ENCODE measurements around the gene STK33. TPM values are rescaled to one million over a fixed set of nuclear protein-coding genes. Genes with fewer than 3 reads are reported as not detected.

Gene STK33
- total RNA-seq, 4 donors from 2014 or later: 0.76 TPM; not detected in 3

DNA sequence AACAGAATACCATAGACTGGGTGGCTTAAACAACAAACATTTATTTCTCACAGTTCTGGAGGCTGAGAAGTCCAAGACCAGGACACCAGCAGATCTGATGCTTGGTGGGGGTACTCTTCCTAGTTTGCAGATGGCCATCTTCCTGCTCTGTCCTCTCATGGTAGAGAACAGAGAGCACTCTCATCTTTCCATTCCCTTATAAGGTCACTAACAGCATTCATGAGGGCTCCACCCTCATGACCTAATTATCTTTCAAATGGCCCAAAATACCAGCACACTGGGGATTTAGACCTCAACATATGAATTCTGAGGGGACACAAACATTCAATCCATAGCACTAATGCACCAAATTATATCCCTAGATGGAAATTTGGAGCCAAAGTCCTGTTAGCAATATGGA is 6.1 kb downstream of the STK33 start:
- no peak for DNase-seq (ENCODE audit: low spot score in 2 of 2)
- Histone ChIP-seq H3K27ac (no peak overlapping the region), H3K9me3 (no peaks in the 10 kb centered on the region), H3K4me3 (no peak overlapping the region), H3K27me3 (peaks cover 18% of the 10 kb centered on the region), H3K36me3 (no peaks in the 10 kb centered on the region), H3K4me1 (no peaks in the 10 kb centered on the region)
- TF ChIP-seq, protein P1, sequence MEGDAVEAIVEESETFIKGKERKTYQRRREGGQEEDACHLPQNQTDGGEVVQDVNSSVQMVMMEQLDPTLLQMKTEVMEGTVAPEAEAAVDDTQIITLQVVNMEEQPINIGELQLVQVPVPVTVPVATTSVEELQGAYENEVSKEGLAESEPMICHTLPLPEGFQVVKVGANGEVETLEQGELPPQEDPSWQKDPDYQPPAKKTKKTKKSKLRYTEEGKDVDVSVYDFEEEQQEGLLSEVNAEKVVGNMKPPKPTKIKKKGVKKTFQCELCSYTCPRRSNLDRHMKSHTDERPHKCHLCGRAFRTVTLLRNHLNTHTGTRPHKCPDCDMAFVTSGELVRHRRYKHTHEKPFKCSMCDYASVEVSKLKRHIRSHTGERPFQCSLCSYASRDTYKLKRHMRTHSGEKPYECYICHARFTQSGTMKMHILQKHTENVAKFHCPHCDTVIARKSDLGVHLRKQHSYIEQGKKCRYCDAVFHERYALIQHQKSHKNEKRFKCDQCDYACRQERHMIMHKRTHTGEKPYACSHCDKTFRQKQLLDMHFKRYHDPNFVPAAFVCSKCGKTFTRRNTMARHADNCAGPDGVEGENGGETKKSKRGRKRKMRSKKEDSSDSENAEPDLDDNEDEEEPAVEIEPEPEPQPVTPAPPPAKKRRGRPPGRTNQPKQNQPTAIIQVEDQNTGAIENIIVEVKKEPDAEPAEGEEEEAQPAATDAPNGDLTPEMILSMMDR (IDR thresholded peaks at IDR 0.05): no peak

DNA sequence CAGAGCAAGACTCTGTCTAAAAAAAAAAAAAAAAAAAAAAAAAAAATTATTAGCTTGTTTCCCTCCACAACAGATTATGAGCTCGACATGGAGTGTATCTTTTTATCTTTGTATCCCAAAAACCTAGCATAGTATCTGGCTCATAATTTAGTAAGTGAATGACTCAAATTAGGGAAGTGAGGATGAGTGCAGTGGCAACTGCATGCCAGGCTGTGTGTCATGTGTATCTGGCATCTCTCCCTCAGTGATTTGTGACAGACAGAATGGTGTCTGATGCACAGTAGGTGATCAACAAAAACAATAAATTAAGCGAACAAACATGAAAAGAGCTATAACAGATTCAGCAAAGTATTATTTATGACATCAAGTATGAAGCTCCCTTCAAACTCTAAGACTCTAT is 7.2 kb downstream of the STK33 start:
- TF ChIP-seq EP300 (IDR thresholded peaks at IDR 0.05) (no peak), POLR2A (IDR thresholded peaks at IDR 0.05) (no peak), POLR2AphosphoS5 (IDR thresholded peaks at IDR 0.05) (no peak)
- TF ChIP-seq, protein P1 (IDR thresholded peaks at IDR 0.05): no peak
- no peak for DNase-seq (ENCODE audit: low spot score in 2 of 2)
- Histone ChIP-seq H3K36me3 (no peaks in the 10 kb centered on the region), H3K27ac (no peak overlapping the region), H3K9me3 (no peaks in the 10 kb centered on the region), H3K4me1 (no peaks in the 10 kb centered on the region), H3K4me3 (no peak overlapping the region), H3K27me3 (peaks cover 6% of the 10 kb centered on the region)
- 62% methylated on average over 2 of the region's 2 CpGs for WGBS

DNA sequence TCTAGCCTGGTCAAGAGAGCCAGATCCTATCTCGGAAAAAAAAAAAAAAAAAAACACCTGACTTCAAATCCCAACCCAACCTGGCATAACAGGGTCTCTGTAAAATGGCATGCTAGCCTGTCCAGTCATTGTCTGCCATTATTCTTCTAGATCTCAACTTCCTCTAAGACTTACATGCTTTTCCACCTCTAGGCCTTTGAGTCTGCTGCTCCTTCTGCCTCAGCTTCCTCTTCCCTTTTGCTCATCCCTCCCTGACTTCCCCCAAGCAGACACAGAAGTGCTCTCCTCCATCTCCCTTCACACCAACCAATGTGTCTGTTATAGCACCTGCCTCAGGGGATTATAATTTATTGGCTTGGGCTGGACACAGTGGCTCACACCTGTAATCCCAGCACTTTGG is 7.8 kb downstream of the STK33 start:
- Histone ChIP-seq H3K36me3 (no peaks in the 10 kb centered on the region), H3K9me3 (no peaks in the 10 kb centered on the region), H3K27ac (no peak overlapping the region), H3K4me1 (no peaks in the 10 kb centered on the region), H3K27me3 (peaks cover 6% of the 10 kb centered on the region), H3K4me3 (no peak overlapping the region)
- DNase-seq (ENCODE audit: low spot score in 2 of 2): no peak
- TF ChIP-seq POLR2AphosphoS5 (IDR thresholded peaks at IDR 0.05) (no peak), POLR2A (IDR thresholded peaks at IDR 0.05) (no peak), EP300 (IDR thresholded peaks at IDR 0.05) (no peak)
- TF ChIP-seq, protein P1 (IDR thresholded peaks at IDR 0.05): no peak
- 60% methylated on average over 1 of the region's 1 CpG for WGBS

DNA sequence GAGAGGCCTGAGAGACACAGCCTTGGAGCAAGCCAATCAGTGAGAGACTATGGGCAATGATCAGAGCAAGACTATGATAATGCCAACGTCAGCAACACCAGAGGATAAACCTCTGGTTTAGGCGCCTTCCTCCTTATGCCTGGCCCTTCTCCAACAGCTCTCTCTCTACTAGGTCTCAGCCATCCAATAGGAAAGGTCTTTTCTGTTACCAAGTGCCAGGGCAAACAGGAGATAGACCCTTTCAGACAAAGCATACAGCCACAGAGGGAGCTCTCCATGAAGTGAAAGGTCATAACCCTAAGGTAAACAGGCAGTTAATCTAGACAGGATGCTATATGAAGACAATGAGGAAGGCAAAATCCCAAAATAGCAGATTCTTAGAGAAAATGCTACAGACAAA is 9.5 kb downstream of the STK33 start:
- no peak for DNase-seq (ENCODE audit: low spot score in 2 of 2)

DNA sequence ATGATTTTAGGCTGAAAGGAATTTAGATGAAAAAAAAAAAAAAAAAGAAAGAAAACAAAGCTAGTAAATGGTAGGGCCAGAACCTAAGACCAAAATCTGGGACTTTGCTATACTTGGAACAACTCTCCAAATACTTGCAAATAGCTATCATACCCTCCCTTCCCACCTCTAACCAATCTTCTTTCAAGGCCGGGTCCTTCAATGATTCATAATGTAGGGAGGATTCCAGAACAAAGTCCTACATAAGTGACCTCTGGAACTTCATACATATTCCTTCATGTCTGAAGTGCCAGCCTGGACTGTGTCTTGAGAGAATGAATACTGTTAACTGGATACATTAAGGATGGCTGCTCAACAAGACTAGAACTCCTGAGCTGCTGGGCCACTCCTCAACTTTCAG is 9.9 kb downstream of the STK33 start:
- WGBS: 78% methylated on average over 1 of the region's 1 CpG
- H3K27ac ChIP-seq: no peak overlapping the region
- TF ChIP-seq POLR2AphosphoS5 (IDR thresholded peaks at IDR 0.05) (no peak), POLR2A (IDR thresholded peaks at IDR 0.05) (no peak), EP300 (IDR thresholded peaks at IDR 0.05) (no peak)
- TF ChIP-seq, protein P1 (IDR thresholded peaks at IDR 0.05): no peak

More for the DNA sequence above, 9.5 kb downstream of the STK33 start:
- no peak overlapping the region for H3K4me3 ChIP-seq
- 49% methylated on average over 2 of the region's 2 CpGs for WGBS
- H3K27ac ChIP-seq: no peak overlapping the region
- H3K27me3 ChIP-seq: peaks cover 6% of the 10 kb centered on the region
- no peaks in the 10 kb centered on the region for H3K36me3 ChIP-seq
- H3K4me1 ChIP-seq: no peaks in the 10 kb centered on the region
- no peaks in the 10 kb centered on the region for H3K9me3 ChIP-seq
- TF ChIP-seq POLR2AphosphoS5 (IDR thresholded peaks at IDR 0.05) (no peak), EP300 (IDR thresholded peaks at IDR 0.05) (no peak), POLR2A (IDR thresholded peaks at IDR 0.05) (no peak)
- TF ChIP-seq, protein P1 (IDR thresholded peaks at IDR 0.05): no peak

More for the DNA sequence above, 9.9 kb downstream of the STK33 start:
- Histone ChIP-seq H3K27me3 (peaks cover 2% of the 10 kb centered on the region), H3K4me1 (no peaks in the 10 kb centered on the region), H3K9me3 (no peaks in the 10 kb centered on the region), H3K36me3 (no peaks in the 10 kb centered on the region), H3K4me3 (no peak overlapping the region)
- DNase-seq (ENCODE audit: low spot score in 2 of 2): no peak
